NCI-H1092 treated with DMSO at 0.1 percent for 48 hours (cell line): ENCODE results near the gene ZDHHC8.

Experiments
- DNase-seq: peaks from one replicate; lab custom pipeline; 2025; lab: John Stamatoyannopoulos, UW

ZDHHC8 gene

GRCh38 chr22:20096574-20097420 lies 34.8 kb upstream of the ZDHHC8 start:
- no peak for DNase-seq

DNA sequence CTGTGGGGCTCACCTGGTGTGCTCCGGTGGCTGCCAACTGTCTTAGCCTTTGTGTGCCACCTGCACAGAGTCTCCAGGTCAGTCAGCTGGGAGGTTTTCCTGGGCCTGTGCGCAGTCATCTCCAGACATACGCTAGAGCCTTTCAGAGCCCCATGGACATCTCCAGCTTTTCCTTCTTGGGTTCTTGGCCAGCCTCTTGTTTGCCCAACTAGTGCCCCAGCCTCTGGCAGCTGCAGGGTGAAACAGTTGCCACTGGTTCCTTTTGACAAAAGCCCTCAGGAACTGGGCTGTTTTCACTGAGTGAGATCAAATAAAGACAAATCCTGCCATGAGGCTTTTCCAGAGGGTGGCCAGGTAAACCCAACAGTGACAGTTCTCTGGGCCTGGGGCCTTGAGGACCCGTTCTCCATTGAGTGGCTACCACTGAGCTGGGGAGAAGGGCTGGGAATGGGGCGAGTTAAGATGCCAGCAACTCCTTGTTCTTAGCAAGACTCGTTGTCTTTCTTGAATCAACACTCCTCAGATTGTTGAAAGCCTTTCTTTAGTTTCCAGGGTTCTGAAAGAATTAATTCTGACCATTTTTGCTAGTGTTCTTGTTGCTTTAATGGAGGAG lies 32.4 kb upstream of the ZDHHC8 start:
- DNase-seq, result no peak

DNA sequence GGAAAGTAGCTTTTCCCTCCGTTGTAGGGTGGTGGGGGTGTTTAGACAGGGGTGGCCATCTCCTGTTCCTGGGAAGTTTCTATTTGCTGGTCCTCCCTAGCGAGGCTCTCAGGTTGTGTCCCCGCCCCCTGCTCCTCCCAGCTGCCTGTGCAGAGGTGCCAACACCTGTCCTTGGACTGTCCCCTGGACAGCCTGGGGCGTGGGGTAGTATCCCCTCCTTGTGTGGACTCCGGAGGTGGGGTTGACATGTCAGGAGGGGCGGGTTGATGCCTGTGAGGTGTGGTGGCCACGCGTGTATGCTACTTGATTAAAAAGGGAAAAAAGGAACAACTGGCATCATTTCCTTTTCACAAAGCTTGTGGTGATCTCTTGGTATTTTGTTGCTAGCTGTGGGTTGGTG lies 30.0 kb upstream of the ZDHHC8 start:
- no peak for DNase-seq

DNA sequence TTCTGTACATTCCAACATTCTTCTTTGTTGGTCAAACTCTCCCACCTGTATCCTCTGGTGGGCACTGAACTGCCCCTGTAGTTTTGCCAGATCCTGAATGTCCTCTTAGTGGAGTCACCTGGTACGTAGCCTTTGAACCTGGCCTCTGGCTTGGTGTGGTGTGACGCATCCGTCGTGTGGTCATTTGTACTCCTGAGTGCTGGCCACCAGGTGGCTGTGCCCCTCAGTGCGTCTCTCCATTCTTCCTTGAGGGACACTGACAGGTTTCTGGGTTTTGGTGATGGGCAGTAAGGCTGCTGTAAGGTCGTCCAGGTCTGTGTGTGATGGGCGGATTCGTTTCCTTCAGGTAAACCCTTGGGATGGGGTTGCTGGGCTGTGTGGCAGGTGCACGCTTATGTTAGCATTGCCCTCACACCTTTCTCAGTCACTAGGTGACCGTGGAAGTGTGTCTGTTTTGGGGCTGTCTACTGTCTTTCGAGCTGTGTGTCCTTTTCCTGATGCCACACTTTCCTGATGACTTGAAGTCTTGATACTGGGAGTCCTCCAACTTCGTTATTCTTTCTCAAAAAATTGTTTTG lies 29.3 kb upstream of the ZDHHC8 start:
- DNase-seq, result no peak

DNA sequence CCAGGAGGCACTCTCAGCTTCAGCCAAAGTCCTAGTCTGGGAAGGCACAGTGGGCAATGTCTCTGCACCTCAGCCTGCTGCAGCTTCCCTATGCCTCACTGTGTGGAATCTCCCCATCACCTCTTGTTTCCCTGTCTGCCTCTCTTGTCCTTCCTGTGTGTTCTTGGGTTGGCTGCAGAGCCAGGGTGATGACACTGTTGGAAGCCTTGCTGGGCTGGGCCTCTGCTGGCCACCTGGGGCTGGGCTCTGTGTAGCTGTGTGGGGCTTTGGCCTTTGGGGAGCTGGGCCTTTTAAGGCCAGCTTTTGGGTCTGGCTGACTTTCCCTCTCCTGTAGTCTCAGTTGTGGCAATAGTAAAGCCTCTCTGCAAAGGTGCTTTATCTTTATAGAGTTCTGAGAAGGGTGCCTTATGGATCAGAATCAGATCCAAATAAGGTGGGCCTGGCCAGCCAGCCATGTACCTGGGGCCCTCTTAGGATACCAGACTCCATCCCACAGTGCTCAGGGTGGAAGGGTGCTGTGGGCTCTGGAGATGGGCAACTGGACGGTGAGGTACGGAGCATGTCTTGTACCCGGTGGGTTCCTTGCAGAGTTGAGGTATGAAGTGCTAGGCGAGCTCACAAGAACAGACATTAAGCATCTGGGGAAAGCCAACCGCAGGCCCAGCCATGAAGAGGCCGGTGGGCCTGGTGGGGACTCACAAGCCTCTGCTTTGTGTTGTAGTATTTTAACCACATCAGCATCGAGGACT lies 26.0 kb upstream of the ZDHHC8 start:
- DNase-seq, result no peak

DNA sequence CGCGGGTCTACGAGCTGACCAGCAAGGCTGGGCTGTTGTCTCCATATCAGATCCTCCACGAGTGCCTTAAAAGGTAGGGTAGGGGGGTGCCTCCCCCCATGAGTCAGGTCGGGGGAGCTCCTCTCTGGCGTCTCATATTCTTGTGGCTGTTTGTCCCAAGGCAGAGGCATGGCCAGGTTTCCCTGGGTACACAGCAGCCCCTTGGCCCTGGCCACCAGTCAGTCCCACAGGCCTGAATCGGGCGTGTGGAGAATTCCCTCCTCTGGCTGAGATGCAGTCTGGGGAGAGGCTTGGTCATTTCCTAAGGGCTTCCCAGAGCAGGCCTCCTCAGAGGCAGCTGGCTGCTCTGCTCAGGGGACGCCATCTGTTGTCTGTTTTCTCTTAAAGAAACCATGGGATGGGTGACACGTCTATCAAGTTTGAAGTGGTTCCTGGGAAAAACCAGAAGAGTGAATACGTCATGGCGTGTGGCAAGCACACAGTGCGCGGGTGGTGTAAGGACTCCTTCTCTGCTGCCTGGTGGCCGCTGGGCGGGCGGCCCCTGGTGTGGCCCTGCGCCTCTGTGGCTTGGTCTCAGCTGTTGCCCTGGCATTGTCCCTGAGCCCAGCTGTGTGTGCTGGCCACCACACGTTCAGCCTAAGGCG lies 25.3 kb upstream of the ZDHHC8 start:
- DNase-seq, result no peak

- DNase-seq, result no peak
Measured at GRCh38 chr22:20106849-20107237, 24.8 kb upstream of the ZDHHC8 start.

DNA sequence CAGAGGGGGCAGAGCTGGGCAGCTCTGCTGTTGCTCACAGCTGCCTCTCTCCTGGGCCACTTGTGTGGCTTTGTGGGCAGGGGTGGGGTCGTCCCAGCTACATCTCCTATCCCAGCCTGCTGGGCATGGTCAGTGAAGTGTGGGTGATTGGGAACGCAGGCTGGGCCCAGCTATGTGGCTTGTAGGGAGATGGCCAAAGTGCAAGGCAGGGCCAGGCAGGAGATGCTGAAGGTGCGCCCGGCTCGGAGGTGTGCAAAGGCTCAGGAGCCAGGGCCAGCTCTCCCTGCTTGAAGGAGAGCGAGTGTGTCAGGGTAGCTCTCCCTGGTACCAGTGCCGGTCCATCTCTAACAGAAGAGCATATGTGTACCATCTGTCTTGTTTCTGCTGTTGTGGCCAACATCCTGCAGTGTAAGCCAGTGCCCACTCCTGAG lies 24.1 kb upstream of the ZDHHC8 start:
- no peak for DNase-seq

GRCh38 chr22:20107951-20108756 lies 23.4 kb upstream of the ZDHHC8 start:
- no peak for DNase-seq

DNA sequence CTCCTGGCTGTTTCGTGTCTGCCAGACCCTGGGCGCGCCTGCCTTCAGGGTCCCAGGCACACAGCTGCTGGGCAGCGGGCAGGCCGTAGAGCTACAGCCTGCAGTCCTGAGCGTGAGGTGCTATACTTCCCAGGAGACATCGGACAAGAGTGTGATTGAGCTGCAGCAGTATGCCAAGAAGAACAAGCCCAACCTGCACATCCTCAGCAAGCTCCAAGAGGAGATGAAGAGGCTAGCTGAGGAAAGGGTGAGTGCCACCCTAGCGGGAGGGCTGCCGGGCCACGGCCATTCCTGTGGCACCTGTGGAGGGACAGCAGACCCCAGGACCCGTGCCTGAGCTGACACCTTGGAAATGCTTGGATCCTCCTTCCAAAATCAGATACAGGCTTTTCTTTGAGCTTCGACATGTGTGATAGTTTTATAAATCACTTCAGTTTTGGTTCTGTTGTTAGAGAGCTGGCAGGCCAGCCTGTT lies 22.8 kb upstream of the ZDHHC8 start:
- DNase-seq, result no peak

DNA sequence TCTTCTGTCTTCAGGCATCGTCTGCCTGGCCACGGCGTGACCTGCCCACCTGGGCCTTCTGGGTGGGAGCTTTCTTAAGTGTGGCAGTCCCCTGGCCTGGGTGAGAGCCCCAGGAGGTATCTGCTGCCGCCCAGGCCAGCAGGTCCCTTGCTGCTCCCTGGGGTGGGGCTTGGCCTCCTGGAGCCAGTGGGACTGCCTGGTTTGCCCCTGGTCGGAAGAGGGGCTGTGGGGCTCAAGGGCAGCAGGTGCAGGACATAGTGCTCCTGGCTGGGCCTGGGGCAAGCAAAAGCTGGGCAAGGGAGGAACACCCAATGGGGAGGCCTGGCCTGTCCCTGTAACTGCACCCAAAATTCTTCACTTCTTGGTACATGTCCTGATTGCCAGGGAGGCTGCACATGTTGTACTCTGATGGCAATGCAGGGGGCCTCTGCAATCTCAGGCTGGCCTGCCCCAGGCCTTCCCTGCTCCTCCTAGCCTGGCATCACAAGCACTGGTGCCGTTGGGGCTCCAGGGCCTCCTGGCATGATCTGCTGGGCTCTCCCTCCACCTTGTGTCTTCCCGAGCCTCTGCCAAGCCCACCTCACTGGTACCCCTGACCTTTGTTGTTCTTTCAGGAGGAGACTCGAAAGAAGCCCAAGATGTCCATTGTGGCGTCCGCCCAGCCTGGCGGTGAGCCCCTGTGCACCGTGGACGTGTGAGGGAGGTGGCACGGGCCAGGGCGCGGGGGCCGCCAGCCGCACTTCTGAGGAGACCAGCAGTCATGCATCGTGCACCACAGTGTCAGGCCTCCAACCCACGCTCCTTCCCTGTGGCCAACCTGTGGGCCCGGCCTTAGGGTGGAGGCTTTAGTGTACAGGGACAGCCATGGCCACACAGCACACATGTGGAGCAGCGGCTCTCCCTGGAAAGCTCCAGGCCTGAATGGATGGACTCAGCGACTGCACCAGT lies 21.9 kb upstream of the ZDHHC8 start:
- DNase-seq, result no peak

- DNase-seq, result no peak
Measured at GRCh38 chr22:20110359-20110985, 21.1 kb upstream of the ZDHHC8 start.

DNA sequence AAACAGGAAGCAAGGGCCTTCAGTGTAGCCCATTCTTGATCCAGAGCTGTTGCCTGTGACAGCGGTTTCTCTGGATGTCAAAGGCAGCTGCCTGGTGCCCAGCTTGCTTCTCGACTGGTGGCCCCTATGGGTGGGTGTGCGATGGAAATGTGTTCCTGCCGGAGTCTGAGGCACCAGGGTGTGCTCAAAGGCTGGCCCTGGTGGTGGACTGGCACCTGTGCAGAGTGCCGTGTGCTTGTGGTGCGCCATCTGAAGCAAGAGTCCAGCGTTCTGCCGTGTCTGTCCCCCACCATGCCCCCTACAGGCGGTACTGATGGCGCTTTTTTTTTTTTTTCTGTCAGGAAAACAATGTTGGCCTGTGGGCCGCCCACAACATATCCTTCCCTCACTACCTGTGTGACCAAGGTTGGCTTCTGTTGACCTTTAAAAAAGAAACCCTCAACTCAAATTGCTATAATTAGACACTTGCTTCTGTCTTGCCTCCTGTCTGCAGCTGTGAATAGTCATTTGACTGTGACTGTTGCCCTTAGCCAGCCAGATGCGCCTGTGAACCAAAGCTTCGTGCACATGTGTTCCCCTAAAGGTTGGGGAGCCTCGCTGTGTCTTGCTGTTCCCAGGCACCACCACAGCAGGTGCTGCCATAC lies 20.4 kb upstream of the ZDHHC8 start:
- DNase-seq, result peak; percentile 30

- DNase-seq, result no peak
Measured at GRCh38 chr22:20111689-20112622, 19.6 kb upstream of the ZDHHC8 start.

- DNase-seq, result no peak
Measured at GRCh38 chr22:20112623-20113511, 18.7 kb upstream of the ZDHHC8 start.

- no peak for DNase-seq
Measured at GRCh38 chr22:20113551-20114310, 17.9 kb upstream of the ZDHHC8 start.
